HG02642 (cell line): ENCODE results near the gene METTL25B.

ENCODE experiments used
- ATAC-seq: cut with Tn5 transposase; IDR thresholded peaks from one replicate; pipeline ENCODE4 v1.9.1; 2021; ENCODE audit warnings: mild to moderate bottlenecking; ENCODE audit not compliant: unreplicated experiment, poor library complexity

METTL25B gene

GRCh38 chr1:156700736-156701531, 27.3 kb upstream of the METTL25B start:
- ATAC-seq = no peak

GRCh38 chr1:156703336-156703735, 24.9 kb upstream of the METTL25B start:
- ATAC-seq = no peak

- ATAC-seq = no peak
Observed at GRCh38 chr1:156703741-156704140, 24.5 kb upstream of the METTL25B start.

GRCh38 chr1:156704166-156704711, 24.0 kb upstream of the METTL25B start:
- ATAC-seq = no peak

- no peak for ATAC-seq
Observed at GRCh38 chr1:156704930-156705320, 23.3 kb upstream of the METTL25B start.

- no peak for ATAC-seq
Observed at GRCh38 chr1:156705321-156705917, 22.9 kb upstream of the METTL25B start, which contains the start of gene CRABP2. TSS of gene CRABP2 (minus strand) at chr1:156705583. CDS start at chr1:156705446, 137 bp downstream.

GRCh38 chr1:156705918-156706656, 22.2 kb upstream of the METTL25B start:
- no peak for ATAC-seq

GRCh38 chr1:156706657-156707416, 21.4 kb upstream of the METTL25B start:
- no peak for ATAC-seq

- no peak for ATAC-seq
Observed at GRCh38 chr1:156707417-156708217, 20.7 kb upstream of the METTL25B start.

- no peak for ATAC-seq
Observed at GRCh38 chr1:156708218-156708661, 20.0 kb upstream of the METTL25B start.

GRCh38 chr1:156709031-156709430, 19.2 kb upstream of the METTL25B start:
- ATAC-seq = no peak

- ATAC-seq = no peak
Observed at GRCh38 chr1:156709757-156710489, 18.3 kb upstream of the METTL25B start.

- no peak for ATAC-seq
Observed at GRCh38 chr1:156711011-156711817, 17.1 kb upstream of the METTL25B start.

GRCh38 chr1:156712626-156713025, 15.6 kb upstream of the METTL25B start:
- ATAC-seq = no peak

GRCh38 chr1:156714830-156715229, 13.4 kb upstream of the METTL25B start:
- no peak for ATAC-seq

- ATAC-seq = no peak
Observed at GRCh38 chr1:156717351-156717750, 10.9 kb upstream of the METTL25B start.

- ATAC-seq = no peak
Observed at GRCh38 chr1:156721131-156721530, 7.1 kb upstream of the METTL25B start.

GRCh38 chr1:156721535-156721934, 6.7 kb upstream of the METTL25B start:
- ATAC-seq = no peak
